ENCODE results near the gene HM13. TPM values are rescaled to one million over a fixed set of nuclear protein-coding genes. Genes with fewer than 3 reads are reported as not detected.

The HM13 gene
- total and polyA plus RNA-seq, 4 donors: 57.6 to 210 (median 99.1) TPM

DNA sequence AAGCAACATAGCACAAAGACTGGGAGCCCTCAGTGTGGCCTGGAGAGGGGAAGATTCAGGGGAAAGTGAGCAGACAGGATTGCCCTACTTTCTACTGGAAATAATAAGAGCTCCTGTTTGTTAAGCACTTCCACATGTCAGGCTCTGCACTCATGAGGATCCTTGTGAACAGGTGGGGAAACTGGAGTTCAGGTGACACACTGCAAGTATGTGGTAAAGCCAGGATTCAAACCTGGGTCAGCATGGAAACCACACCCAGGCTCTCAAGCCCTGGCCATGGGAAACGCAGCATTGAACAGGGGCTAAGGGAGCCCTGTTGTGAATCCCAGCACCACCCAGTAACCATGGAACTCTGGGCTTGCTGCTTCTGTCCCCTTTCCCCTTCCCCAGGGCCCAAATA is 48.0 kb downstream of the HM13 start:
- 69% methylated on average over 1 of the region's 1 CpG for WGBS
- H3K27ac ChIP-seq (ENCODE audit: low read depth in 1 of 2, low read length in 2 of 2): no peak overlapping the region
- H3K36me3 ChIP-seq (ENCODE audit: control insufficient read depth in 4 of 4, insufficient read depth in 3 of 4, low read depth in 1 of 4, low read length in 3 of 4): peaks cover 11 to 39% (median 22%) of the 10 kb centered on the region in 4 donors
- H3K9ac ChIP-seq (ENCODE audit: low read depth in 1 of 2, low read length in 2 of 2): no peak overlapping the region
- no peak overlapping the region for H3K4me3 ChIP-seq (ENCODE audit: low read depth in 1 of 3, low read length in 3 of 3)
- no peaks in the 10 kb centered on the region for H3K9me3 ChIP-seq (ENCODE audit: control insufficient read depth in 4 of 4, low read length in 3 of 4)
- TF ChIP-seq, protein P1, sequence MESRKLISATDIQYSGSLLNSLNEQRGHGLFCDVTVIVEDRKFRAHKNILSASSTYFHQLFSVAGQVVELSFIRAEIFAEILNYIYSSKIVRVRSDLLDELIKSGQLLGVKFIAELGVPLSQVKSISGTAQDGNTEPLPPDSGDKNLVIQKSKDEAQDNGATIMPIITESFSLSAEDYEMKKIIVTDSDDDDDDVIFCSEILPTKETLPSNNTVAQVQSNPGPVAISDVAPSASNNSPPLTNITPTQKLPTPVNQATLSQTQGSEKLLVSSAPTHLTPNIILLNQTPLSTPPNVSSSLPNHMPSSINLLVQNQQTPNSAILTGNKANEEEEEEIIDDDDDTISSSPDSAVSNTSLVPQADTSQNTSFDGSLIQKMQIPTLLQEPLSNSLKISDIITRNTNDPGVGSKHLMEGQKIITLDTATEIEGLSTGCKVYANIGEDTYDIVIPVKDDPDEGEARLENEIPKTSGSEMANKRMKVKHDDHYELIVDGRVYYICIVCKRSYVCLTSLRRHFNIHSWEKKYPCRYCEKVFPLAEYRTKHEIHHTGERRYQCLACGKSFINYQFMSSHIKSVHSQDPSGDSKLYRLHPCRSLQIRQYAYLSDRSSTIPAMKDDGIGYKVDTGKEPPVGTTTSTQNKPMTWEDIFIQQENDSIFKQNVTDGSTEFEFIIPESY (IDR thresholded peaks at IDR 0.05): no peak
- TF ChIP-seq GABPA (IDR thresholded peaks at IDR 0.05 in 1 of 2, conservative IDR thresholded peaks at IDR 0.05 in 1 of 2): no peak
- TF ChIP-seq NR2F2 (IDR thresholded peaks at IDR 0.05): no peak
- TF ChIP-seq, protein P2, sequence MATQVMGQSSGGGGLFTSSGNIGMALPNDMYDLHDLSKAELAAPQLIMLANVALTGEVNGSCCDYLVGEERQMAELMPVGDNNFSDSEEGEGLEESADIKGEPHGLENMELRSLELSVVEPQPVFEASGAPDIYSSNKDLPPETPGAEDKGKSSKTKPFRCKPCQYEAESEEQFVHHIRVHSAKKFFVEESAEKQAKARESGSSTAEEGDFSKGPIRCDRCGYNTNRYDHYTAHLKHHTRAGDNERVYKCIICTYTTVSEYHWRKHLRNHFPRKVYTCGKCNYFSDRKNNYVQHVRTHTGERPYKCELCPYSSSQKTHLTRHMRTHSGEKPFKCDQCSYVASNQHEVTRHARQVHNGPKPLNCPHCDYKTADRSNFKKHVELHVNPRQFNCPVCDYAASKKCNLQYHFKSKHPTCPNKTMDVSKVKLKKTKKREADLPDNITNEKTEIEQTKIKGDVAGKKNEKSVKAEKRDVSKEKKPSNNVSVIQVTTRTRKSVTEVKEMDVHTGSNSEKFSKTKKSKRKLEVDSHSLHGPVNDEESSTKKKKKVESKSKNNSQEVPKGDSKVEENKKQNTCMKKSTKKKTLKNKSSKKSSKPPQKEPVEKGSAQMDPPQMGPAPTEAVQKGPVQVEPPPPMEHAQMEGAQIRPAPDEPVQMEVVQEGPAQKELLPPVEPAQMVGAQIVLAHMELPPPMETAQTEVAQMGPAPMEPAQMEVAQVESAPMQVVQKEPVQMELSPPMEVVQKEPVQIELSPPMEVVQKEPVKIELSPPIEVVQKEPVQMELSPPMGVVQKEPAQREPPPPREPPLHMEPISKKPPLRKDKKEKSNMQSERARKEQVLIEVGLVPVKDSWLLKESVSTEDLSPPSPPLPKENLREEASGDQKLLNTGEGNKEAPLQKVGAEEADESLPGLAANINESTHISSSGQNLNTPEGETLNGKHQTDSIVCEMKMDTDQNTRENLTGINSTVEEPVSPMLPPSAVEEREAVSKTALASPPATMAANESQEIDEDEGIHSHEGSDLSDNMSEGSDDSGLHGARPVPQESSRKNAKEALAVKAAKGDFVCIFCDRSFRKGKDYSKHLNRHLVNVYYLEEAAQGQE (IDR thresholded peaks at IDR 0.05): no peak
- no peak for TF ChIP-seq EGR1 (IDR thresholded peaks at IDR 0.05; ENCODE audit: low read depth in 2 of 2)
- TF ChIP-seq, protein P3, sequence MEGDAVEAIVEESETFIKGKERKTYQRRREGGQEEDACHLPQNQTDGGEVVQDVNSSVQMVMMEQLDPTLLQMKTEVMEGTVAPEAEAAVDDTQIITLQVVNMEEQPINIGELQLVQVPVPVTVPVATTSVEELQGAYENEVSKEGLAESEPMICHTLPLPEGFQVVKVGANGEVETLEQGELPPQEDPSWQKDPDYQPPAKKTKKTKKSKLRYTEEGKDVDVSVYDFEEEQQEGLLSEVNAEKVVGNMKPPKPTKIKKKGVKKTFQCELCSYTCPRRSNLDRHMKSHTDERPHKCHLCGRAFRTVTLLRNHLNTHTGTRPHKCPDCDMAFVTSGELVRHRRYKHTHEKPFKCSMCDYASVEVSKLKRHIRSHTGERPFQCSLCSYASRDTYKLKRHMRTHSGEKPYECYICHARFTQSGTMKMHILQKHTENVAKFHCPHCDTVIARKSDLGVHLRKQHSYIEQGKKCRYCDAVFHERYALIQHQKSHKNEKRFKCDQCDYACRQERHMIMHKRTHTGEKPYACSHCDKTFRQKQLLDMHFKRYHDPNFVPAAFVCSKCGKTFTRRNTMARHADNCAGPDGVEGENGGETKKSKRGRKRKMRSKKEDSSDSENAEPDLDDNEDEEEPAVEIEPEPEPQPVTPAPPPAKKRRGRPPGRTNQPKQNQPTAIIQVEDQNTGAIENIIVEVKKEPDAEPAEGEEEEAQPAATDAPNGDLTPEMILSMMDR (IDR thresholded peaks at IDR 0.05; ENCODE audit: low read depth, low read length, missing input control): no peak
- no peak for TF ChIP-seq FOXA2 (IDR thresholded peaks at IDR 0.05)
- no peak for TF ChIP-seq HNF4G (IDR thresholded peaks at IDR 0.05)
- no peak for TF ChIP-seq JUND (IDR thresholded peaks at IDR 0.05)
- TF ChIP-seq SP1 (IDR thresholded peaks at IDR 0.05): no peak
- no peak for TF ChIP-seq RXRA (IDR thresholded peaks at IDR 0.05)
- TF ChIP-seq, protein P4, sequence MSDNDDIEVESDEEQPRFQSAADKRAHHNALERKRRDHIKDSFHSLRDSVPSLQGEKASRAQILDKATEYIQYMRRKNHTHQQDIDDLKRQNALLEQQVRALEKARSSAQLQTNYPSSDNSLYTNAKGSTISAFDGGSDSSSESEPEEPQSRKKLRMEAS (IDR thresholded peaks at IDR 0.05): no peak
- TF ChIP-seq, protein P5, sequence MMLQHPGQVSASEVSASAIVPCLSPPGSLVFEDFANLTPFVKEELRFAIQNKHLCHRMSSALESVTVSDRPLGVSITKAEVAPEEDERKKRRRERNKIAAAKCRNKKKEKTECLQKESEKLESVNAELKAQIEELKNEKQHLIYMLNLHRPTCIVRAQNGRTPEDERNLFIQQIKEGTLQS (IDR thresholded peaks at IDR 0.05): no peak
- H3K4me1 ChIP-seq (ENCODE audit: control insufficient read depth in 4 of 4, insufficient read depth in 4 of 4, low read length in 3 of 4): peaks cover 0 to 7% (median 4%) of the 10 kb centered on the region in 4 donors
- DNase-seq (ENCODE audit: low spot score): no peak
- no peaks in the 10 kb centered on the region for H3K27me3 ChIP-seq (ENCODE audit: control insufficient read depth in 4 of 4, insufficient read depth in 4 of 4, low read length in 3 of 4)

DNA sequence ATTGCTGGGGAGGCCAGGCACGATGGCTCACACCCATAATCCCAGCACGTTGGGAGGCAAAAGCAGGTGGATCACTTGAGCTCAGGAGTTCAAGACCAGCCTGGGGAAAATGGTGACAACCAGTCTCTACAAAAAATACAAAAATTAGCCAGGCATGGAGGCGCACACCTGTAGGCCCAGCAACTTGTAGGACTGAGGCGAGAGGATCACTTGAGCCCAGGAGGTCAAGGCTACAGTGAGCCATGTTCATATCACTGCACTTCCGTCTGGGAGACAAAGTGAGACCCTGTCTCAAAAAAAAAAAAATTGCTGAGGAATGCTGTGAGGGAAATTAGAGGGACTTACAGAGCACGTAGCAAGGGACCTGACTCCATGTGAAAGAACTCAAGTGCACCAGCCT is 50.0 kb downstream of the HM13 start:
- DNase-seq (ENCODE audit: low spot score): no peak
- Histone ChIP-seq H3K9ac (ENCODE audit: low read depth in 1 of 2, low read length in 2 of 2) (no peak overlapping the region), H3K9me3 (ENCODE audit: control insufficient read depth in 4 of 4, low read length in 3 of 4) (no peaks in the 10 kb centered on the region), H3K27ac (ENCODE audit: low read depth in 1 of 2, low read length in 2 of 2) (no peak overlapping the region), H3K4me1 (ENCODE audit: control insufficient read depth in 4 of 4, insufficient read depth in 4 of 4, low read length in 3 of 4) (peaks cover 0 to 22% (median 13%) of the 10 kb centered on the region in 4 donors), H3K27me3 (ENCODE audit: control insufficient read depth in 4 of 4, insufficient read depth in 4 of 4, low read length in 3 of 4) (no peaks in the 10 kb centered on the region), H3K4me3 (ENCODE audit: low read depth in 1 of 3, low read length in 3 of 3) (no peak overlapping the region), H3K36me3 (ENCODE audit: control insufficient read depth in 4 of 4, insufficient read depth in 3 of 4, low read depth in 1 of 4, low read length in 3 of 4) (peaks cover 11 to 37% (median 22%) of the 10 kb centered on the region in 4 donors)
- WGBS: 90% methylated on average over 6 of the region's 6 CpGs
- TF ChIP-seq, protein P4 (IDR thresholded peaks at IDR 0.05): no peak
- no peak for TF ChIP-seq YY1 (IDR thresholded peaks at IDR 0.05)
- no peak for TF ChIP-seq GABPA (IDR thresholded peaks at IDR 0.05 in 1 of 2, conservative IDR thresholded peaks at IDR 0.05 in 1 of 2)
- TF ChIP-seq, protein P2 (IDR thresholded peaks at IDR 0.05): no peak
- TF ChIP-seq TAF1 (conservative IDR thresholded peaks at IDR 0.05): no peak

Measured in liver (tissue), 9 donors.